ENCODE measurements around the gene FDXR.
"Not testable (repeated sequence)": the region's sequence is repeated elsewhere in the genome, so short reads cannot be mapped to it uniquely, and the experiment has no call there.

Gene FDXR, protein sequence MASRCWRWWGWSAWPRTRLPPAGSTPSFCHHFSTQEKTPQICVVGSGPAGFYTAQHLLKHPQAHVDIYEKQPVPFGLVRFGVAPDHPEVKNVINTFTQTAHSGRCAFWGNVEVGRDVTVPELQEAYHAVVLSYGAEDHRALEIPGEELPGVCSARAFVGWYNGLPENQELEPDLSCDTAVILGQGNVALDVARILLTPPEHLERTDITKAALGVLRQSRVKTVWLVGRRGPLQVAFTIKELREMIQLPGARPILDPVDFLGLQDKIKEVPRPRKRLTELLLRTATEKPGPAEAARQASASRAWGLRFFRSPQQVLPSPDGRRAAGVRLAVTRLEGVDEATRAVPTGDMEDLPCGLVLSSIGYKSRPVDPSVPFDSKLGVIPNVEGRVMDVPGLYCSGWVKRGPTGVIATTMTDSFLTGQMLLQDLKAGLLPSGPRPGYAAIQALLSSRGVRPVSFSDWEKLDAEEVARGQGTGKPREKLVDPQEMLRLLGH
- total RNA-seq, result 9.2 to 9.5 reads per million in 2 donors

- no peak for DNase-seq
Observed at GRCh38 chr17:74872313-74873036, at the start of gene FDXR. FDXR (minus strand) TSS chr17:74872994; CDS start chr17:74872944, 50 bp downstream.

- no peak for DNase-seq
Observed at GRCh38 chr17:74922172-74922571, 49.4 kb upstream of the FDXR start.

DNA sequence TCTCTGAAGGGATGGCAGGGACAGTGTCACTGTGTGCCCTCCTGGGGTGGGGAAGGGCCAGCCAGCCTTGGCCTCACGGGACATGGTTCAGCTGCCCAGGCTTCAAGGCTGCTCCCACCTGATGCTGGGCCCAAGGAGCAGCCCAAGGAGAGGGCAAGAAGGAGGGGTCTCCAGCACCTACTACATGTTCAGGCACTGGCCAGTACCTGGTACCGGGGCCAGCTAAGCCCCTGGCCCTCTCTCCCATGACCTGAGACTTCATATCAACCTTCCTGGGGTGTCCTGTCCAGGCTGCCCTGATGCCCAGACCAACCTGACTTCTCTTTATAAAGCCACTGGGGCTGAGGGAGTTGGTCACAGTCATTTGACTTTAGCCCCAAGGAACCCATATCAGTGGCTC, 49.0 kb upstream of the FDXR start:
- no peak for DNase-seq

- no peak for DNase-seq
Observed at GRCh38 chr17:74921026-74921681, 48.4 kb upstream of the FDXR start.

- no peak for DNase-seq
Observed at GRCh38 chr17:74920642-74921025, 47.8 kb upstream of the FDXR start.

- DNase-seq, result no peak
Observed at GRCh38 chr17:74920306-74920620, 47.5 kb upstream of the FDXR start.

- no peak for DNase-seq
Observed at GRCh38 chr17:74919440-74920305, 46.9 kb upstream of the FDXR start.

DNA sequence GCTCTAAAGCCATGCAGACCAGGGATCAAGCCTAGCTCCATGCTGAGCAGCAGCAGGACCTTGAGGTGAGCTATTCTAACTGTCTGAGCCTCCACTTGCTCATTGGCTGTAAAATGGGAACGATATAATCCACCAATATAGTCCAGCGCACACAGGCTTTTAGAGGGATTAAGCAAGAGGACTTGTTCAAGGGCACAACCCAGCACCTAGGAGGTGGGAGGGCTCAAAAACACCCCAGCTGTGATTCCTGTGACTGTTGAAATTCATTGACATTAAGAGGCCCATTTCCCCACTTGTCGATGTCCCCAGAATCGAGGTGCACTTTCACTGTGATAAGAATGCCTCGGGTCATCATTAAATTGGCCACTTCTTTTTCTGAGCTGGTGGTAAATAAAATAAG, 46.1 kb upstream of the FDXR start:
- no peak for DNase-seq

GRCh38 chr17:74917430-74917829, 44.6 kb upstream of the FDXR start:
- no peak for DNase-seq

DNA sequence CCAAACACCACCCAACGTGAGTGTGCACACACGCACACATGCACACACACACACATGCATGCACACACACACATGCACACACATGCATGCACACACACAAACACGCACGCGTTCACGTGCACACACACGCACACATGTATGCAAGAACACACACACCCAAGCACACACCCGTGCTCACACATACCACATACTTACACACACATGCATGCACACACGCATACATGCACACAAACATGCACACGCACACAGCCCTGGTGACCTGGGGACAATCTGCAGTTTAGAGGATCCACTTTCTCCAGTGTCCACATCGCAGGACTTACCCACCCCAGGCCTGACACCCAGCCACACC, 44.0 kb upstream of the FDXR start:
- no peak for DNase-seq

GRCh38 chr17:74916136-74916850, 43.5 kb upstream of the FDXR start:
- DNase-seq, result no peak

GRCh38 chr17:74911423-74911822, 38.6 kb upstream of the FDXR start:
- not testable (repeated sequence) for DNase-seq

DNA sequence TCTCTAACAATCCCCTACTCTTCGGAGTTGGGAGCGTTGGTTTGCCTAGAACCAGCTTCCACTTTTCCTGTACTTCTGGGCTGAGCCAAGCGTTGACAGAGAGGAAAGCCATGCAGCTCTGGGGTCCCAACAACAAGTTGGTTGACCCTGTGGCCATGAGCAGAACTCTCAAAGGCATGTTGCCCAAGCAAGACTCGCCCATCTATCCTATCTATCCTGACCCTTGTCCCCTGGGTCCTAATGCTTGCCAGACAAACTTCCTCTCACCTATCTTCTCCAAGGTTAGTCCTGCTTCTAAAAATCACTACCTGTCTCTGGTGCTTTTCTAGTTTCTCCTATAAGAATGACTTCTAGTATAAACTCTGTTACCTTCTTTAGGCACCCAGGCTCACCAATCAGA, 36.3 kb upstream of the FDXR start:
- DNase-seq, result not testable (repeated sequence)

DNA sequence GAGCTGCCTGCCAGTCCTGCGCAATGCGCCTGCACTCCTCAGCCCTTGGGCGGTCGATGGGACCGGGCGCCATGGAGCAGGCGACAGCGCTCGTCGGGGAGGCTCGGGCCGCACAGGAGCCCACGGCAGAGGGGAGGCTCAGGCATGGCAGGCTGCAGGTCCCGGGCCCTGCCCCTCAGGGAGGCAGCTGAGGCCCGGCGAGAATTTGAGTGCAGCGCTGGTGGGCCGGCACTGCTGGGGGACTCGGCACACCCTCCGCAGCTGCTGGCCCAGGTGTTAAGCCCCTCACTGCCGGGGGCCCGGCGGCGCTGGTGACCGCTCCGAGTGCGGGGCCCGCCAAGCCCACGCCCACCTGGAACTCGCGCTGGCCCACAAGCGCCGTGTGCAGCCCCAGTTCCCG, 34.2 kb upstream of the FDXR start:
- no peak for DNase-seq

- not testable (repeated sequence) for DNase-seq
Observed at GRCh38 chr17:74906214-74906793, 33.5 kb upstream of the FDXR start.

GRCh38 chr17:74904687-74905409, 32.1 kb upstream of the FDXR start:
- DNase-seq, result no peak

- no peak for DNase-seq
Observed at GRCh38 chr17:74903671-74904070, 30.9 kb upstream of the FDXR start.

DNA sequence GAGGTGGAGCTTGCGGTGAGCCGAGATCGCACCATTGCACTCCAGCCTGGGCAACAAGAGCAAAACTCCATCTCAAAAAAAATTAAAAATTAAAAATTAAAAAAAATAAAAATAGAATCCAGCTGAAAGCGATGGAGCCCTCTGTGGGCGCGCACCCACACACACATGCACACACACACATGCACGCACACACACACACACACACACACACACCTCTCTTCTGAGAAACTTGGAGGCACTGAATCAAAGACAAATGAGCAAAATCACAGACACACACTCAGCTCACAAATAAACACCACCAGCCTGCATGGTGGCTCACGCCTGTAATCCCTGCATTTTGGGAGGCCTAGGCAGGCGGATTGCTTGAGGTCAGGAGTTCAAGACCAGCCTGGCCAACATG, 30.2 kb upstream of the FDXR start:
- DNase-seq, result no peak

GRCh38 chr17:74901353-74902135, 28.8 kb upstream of the FDXR start:
- no peak for DNase-seq

GRCh38 chr17:74900208-74900607, 27.4 kb upstream of the FDXR start:
- no peak for DNase-seq

Measured in activated gamma-delta T cell (primary cell).